T-helper 1 cell (primary cell): ENCODE results near the gene TRHDE.

Experiments
- DNase-seq, 5 donors: peaks; one replicate each; pipeline ENCODE4 v3.0.0-alpha.2; 2012 to 2020

The TRHDE gene

DNA sequence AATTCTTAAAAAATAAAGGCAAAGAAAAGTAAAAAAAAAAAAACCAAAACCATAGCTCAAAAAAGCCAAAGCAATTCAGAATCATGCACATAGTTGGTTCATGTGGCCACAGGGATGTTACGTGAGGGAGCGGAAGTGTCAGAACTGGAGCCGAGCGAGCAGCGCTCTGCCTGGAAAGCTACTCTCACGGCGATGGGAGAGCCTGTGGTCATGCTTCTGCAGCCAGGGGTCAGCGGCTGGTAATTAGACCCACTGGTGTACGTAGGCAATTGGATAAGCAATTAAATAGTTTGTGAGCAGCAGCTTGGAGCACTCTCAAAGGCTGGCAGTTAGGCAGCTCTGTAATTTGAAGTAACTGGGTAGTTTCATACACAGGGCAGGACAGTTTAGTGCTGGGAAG is 58.1 kb downstream of the TRHDE start:
- no peak for DNase-seq

DNA sequence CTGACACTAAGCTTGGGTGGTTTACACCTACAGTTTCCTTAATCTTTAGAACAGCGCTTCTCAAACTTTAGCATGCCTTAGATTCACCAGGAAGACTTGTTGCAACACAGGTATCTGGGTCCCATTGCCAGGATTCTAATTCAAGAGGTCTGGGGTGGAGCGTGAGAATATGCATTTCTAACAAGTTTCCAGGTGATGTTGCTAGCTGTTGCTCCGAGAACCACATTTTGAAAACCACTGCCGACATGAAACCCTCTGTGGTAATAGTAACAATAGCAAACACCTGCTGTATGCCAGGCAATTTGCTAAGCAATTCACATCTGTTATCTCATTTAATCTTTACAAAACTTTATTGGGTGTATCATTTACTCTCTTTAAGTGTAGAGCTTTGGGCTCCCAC is 58.6 kb downstream of the TRHDE start:
- DNase-seq: no peak

DNA sequence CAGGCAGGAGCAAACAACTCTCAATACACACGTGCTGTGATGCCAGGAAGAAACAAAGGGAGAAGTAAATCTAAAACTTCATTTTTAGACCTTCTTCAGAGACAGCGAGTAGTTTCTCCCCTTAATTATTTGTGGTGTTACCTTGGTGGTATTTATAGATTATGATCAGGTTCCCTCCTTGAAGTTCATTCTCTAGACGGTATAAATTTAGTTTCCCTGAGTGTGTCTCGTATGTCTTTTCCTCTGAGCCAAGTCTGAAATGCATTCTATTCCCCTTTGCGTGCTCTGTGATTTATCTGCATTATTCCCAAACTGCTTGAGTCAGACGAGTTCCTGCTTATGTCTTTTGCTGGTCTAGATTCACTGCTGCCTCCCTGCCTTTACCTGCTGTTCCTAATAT is 65.2 kb downstream of the TRHDE start:
- DNase-seq: no peak

DNA sequence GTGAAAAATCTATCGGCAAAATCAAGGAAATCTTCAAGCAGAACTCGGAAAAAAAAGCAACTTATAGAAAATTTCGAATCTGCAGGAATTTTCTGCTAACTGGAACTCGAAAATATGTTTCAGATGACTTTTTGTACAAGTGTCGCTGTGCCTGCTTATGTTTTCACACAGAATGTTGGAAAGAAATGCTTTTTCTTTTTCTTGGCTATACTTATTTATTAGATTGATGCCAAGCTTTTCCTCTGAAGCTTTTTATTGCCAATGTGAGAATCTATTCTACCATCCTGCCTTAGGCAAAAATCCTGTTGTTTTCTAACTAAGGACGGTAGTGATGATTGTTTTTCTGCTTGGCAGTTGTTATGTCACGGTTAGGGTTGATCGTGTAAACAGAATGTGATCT is 65.8 kb downstream of the TRHDE start:
- no peak for DNase-seq

DNA sequence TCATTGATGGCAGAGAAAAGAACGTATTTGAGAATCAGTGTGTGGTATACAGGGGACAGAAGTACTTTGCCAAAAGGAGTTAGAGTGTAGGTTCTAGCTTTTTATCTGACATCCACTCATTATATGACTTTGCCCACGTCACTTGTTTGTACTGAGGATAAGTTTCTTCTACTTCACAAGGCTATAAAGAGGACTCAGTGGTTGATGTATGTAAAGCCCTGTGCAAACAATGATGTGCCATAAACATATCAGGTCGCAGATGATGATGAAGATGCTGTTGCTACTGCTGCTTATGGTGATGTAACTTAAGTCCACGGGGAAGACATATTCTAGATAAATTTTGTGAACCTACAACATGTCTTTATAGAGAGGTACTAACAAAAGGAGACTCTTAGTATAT is 66.3 kb downstream of the TRHDE start:
- no peak for DNase-seq

DNA sequence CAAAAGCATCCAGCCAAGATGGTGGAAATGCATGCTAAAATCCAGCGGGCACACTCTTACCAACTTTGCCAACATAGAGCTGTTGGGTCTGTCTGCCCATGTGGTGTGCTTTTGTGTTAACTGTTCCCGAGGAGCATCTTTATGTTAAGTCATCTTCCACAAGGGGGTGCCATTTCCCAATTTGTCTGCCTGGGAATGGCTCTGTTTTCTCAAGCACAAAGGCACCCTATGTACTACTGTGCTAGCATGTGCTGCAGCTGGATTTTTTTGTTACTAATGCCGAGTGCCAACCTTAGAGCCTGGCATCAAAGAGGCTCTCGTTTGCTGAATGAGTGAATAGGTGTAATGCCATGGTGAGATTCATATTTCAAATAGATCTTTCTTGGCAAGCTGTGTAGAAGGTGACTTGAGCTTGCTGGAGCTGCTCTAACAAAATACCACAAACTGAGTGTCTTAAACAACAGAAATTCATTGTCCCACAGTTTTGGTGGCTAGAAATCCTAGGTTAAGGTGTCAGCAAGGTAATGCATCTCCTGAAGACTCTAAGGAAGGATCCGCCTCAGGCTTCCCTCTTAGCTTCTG is 74.3 kb downstream of the TRHDE start:
- DNase-seq: peak in 2 of 5 donors; percentile 1 to 31

DNA sequence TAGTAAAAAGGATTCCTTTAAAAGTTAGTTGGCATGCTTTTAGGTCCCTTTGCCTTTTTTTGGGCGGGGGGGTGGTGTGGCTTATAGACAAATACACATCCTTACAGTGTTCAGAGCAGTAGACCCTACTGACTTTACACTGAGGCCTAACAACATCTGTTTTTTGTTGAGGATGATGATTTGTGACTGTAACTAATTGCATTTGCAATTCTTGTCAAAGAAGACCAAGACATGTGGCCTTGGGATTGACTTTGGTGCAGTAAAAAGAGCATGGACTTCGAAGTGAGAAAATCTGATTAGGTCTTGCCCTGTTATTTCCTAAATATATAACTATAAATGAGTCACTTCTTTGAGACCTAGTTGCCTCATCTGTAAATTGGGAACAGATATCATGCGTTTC is 77.3 kb downstream of the TRHDE start:
- no peak for DNase-seq

DNA sequence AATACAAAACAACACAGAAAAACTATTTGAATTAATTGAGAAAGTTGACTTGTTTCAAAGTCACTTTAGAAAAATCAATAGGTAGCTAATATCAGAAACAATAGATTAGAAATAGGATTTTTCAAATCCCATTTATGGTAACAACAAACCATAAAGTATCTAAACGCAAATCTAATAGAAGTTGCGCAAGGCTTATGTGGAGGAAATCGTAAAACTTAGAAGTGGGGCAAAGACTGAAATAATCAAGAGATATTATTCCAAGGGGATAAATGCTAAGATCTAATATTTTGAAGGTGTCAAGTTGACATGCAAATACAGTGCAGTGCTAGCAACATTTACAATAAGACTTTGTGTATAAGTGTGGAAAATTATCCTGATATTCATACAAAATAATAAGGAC is 87.2 kb downstream of the TRHDE start:
- no peak for DNase-seq

DNA sequence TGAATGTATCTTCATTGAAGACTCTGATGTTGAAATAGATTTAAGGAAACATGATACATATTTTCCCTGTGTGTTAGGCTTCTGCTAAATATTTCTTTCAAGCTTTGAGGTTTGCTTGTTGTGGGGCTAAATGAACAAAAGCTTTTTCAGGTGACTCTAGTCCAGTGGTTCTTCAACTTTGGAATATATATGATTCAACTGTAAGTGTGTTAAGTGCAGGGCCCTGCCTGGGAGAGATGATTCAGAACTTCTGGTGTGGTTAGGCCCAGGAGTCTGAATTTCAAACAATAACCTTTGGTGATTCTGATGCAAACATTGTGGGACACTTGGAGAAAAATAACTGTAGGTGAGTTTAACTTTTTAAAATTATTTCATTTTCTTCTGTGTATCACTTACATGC is 93.0 kb downstream of the TRHDE start:
- DNase-seq: no peak

DNA sequence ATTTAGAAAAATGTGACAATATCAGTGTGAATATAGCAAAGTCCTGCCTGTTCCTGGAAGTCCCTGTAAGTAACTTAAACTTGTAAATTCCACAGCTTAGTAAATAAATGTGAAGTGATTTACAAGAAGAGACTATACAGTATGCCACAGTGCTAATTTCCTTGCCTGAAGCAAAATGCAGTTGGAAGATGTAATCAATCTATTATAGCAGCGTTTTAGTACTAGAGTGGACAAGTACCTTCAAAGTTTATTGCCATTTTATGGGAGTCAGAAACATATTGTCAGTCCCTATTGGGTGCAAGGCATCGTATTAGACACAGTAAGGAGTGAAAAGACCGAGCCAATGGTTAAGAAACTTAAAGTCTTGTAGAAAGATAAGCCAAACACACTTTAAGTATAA is 94.1 kb downstream of the TRHDE start:
- DNase-seq: no peak

DNA sequence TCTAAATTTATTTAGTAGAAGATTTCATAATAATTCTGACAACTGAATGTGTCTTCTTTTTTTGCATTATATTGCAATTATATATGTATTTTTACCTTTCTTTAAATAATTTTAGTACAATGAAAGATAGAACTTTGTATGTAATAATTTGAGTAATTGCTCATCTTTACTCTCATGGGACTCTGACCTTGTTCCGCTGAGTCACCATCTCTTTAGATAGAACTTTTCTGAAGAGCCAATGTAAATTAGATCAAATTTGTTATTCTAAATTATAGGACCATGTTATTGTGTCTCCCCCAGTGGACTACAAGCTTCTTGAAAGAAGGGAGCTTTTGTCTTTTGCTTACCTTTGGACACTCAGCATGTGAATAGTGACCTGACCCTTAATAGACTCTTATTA is 96.1 kb downstream of the TRHDE start:
- no peak for DNase-seq

DNA sequence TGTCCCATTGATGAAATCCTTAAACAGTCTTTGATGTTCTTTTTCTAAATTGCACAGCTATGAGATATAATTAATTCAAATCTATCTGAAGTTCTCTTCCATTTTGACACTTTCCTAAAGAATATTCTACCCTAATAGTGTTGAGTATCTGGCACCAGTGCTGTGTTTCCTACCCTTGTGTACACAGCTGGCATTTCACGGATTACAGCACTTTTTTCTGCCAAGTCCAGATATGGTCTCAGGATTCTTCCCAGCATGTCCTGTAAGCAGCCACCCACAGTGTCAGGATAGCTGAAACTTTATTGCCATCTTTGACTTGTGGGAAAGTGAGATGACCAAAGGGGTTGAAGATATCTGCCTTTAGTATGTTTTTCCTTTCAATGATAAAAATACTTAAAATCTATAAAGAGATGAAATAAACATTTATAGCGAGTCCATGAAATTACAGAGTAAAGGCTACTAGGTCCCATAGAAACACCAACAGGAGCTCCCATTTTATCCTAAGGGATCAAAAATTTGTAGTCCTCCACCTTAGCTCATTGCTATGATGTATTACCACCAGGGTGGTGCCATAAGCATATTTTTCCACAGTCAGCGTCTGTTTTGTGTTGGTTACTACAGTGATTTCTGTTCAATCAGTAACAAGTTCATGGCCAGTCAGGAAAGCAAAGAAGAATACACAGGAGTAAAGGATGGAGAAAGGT is 96.7 kb downstream of the TRHDE start:
- DNase-seq: no peak

DNA sequence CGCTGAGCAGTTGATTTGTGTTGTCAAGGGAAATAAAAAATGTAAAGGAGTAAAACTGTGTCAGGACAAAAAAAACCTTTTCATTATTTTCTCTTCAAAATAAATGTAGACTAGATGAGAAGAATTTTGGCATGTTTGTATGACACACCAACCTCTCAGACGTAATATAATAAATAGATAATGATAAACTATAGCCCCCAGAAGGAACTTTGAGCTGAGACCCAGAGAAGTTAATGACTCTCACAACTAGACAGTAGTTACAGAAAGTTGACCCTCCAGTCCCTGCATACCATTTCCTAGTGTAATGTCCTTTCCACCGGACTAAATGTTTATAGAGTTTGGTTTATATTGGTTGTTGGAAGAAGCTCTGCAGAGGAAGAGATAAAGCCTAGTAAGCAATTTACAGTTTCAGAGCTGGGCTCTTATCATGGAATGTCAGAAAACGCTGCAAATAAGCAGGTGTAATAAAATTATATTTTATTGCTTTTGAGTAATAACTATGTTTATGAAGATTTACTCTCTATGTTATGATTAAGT is 97.3 kb downstream of the TRHDE start:
- no peak for DNase-seq

DNA sequence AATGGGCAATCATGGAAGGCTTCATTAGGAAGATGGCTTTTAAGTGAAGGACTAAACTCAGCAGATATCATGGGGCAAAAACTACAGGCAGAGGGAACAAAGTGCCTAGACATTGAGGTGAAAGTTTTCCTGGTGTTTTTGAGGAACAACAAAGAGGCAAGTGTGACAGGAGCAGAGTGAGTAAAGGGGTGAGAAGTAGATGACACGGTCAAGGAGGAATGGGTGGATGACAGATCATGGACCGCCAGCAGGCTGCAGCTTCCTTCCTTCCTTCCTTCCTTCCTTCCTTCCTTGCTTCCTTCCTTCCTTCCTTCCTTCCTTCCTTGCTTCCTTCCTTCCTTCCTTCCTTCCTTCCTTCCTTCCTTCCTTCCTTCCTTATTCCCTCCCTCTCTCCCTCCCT is 108.3 kb downstream of the TRHDE start:
- DNase-seq: no peak

DNA sequence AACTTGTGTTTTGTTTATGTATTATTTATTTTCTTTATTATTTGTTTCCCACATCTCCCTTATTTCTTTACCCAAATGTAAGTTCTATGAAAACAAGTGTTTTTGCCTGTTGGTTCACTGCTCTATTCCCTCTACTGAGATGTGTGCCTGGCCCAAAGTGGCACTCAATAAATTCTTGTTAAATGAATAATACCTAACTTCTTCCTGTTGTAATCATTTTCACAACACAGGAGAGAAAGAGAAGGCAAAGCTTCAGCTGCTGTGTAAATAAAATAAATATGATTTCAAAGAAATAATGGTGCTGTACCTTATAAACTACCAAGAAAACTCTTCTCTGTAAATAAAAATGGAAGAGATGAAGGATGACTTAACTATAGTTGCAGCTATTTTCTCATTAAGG is 116.2 kb downstream of the TRHDE start:
- no peak for DNase-seq

DNA sequence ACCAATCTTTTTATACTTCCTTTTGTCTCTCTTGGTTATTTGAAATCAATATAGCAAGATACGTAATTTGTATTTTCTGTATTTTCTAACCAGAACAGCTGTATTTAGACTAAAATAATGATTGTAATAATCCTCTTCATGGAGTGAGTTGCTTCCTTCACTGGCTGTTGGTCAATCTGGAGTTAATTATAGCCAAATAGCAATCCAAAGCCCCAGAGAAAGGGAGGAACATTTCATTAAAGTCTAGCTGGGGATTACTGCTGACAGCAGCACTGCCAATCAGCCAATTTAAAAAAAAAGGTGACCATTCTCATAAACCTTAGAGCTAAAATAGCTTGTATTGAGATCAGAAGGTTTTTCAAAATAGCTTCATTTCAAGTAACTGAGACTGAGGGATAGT is 118.0 kb downstream of the TRHDE start:
- no peak for DNase-seq

DNA sequence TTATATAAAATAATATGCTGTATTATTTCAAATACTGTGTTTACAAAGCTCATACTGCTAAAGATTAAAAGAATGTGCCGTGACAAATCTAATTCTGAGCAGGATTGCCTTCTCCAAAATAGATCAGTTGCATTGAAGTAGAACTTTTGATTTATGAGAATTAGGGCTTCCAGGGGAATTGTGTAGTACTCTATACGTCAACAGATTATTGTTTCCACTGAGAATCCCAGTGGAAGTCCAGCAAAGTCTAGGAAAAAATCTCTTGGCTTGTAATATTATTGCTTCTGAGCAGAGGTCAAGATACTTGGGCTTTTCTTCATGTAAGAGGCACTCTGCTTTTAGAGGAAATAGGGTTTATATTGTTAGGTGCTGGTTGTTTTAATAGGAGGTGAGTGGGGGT is 133.9 kb downstream of the TRHDE start:
- DNase-seq: no peak

DNA sequence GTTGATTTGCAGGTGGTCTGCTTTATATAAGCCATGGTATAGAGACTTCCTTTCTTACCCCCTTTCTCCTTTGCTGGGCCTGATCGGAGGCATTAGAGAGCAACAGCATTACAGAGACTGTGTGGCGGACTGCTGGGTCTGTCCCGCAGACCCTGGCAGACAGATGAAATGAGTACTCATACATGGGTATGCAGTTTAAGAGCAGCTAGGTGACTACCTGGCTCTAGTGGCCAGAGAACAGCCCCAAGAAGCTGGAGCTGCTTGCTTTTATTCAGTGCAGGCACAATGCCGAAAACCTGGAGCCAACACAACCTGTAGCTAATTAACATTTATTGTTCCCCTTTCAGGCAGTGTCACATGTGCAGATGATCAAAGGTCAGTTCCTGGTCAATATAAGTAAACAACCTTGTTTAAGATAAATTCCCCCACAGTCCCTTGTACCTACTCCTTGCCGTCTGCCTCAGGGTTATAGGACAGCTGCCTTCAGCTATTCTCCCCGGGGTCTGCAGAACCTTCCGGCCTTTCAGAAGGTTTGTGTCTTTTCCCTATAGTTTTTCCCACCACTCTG is 160.0 kb downstream of the TRHDE start:
- no peak for DNase-seq

DNA sequence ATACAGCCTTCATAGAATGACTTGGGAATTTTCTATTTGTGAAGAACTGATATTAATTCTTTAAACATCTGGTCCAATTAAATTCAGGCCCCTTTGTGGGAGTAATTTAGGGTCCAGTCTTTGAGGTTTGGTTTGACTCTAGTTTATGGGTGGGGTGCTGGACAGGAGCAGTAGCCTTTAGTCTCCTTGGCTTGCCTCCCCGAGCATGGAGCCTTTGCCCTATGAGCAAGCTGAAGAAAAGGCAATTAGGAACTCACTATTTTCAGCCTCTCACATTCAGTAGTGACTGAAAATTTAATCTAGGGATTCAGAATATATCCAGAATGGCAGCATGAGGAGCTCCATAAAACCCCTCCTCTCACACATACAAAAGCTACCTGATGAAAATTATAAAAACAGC is 161.1 kb downstream of the TRHDE start:
- no peak for DNase-seq

DNA sequence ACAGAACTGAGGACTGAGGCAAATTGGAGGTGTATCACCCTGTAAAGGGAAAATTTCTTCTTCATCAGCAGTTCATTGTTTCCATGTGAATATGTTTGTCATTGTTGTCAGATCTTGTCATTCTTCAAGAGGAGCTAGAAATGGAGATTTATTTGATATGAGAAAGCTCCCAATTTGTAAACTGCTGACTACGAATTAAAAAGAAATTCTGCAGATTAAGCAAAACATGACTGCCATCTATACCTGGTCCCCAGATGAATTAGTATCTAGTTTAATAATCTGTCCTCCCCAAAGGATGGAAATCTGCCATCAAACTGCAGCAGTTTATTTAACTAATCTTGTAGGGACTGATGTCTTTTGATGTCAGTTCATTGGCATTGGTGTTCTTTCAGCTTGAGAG is 162.8 kb downstream of the TRHDE start:
- DNase-seq: no peak

DNA sequence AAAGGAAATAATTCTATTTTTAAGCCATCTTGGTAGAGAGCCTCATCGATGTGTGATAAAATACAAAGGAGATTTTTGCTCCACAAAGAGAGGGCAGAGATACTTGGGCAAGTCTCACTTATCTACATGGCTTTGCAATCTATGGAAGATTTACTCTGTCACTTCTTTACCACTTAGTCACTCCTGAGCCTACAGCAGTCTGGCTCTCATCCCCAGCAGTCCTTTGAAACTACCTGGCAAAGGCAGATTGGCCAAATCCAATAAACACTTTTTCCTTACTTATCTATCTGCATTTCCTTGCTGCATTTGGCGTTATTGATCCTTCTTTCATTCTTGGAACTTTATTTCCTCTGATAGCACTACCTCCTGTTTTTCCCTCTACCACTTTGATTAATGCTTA is 170.0 kb downstream of the TRHDE start:
- DNase-seq: no peak

DNA sequence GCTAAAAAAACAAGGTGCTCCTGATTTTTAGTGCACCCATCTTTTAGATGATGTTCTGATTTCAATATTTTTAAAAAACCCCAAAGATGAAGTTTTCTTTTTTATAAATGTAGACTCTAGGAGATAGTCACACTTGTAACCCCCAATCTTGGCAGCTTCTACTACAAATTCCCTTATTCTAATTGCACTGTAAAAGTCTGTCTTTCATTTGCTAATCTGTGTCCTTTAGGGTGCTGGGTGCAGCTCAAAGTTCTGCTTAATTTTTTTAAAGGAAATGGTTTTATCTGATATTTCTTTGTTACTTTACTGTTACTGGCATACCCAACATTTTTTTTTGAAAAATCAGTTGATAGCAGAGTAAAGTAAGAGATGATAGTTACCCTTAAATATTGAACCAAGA is 172.0 kb downstream of the TRHDE start:
- no peak for DNase-seq

DNA sequence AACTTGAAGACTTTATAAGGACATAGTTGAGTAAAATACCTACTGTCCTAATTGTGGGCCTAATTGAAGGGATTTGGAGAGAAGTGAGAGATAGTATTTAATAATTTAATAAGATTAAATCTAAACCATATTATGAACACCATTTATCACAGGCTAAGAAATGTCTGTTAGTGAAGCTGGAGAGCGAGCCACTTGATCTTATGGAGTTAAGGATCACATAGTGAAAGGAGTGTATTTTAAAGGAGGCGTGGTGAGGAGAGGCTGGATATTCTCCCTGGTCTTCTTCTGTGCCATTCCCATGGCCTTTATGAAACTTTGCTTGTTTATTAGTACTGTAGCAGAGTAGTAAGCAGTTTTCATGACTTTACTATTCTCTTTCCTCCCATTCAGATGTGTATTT is 172.4 kb downstream of the TRHDE start:
- no peak for DNase-seq

DNA sequence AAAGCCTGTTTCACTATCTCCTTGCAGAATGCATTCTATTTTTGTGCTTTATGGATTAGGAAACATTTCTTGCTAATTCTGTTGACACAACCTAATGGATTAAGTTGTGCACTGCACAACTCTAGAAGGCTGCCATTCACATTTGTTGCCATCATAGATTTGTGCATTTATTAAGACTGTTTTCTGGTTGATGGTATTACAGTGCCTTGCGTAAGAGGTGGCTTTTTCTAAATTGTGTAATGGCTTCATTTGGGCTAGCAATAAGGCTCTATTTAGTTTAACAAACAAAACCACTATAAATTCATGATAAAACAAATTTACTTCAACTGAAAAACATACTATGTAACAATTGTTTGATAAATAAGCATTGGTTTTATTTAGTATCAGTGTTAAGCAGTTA is 175.9 kb downstream of the TRHDE start:
- DNase-seq: no peak

DNA sequence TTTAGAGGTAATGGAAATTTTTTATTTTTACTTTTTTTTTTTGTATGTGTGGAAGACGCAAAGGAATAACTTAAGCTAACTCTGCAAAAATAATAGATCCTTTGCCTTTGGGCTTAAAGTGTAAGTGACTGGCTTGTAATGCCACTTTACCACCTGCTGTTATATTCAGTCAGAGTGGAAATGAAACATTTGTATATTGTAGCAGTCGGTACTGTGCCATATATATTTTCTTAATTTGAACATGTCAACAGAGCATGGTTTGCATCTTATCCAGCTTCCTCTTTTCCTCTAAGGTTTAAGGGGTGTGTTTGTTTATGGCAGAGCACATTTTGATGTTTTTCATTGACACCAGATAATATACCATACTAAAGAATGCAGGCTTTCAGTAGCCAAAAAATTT is 176.6 kb downstream of the TRHDE start:
- DNase-seq: no peak
